ENCODE data around the gene COL20A1. TPM values are rescaled to one million over a fixed set of nuclear protein-coding genes. Genes with fewer than 3 reads are reported as not detected.
"Not testable (repeated sequence)": the region's sequence is repeated elsewhere in the genome, so short reads cannot be mapped to it uniquely, and the experiment has no call there.

COL20A1 gene
- total RNA-seq, 6 experiments from 2014 or later, result 0.02 TPM; not detected in 5

- no peak for DNase-seq
- H3K4me3 Mint-ChIP-seq, result no peak overlapping the region
- H3K4me1 Mint-ChIP-seq (ENCODE audit: low read depth), result no peaks in the 10 kb centered on the region
- H3K27ac Mint-ChIP-seq, result no peak overlapping the region
- TF ChIP-seq CTCF (IDR thresholded peaks at IDR 0.05), result no peak
- peaks cover 27% of the 10 kb centered on the region for H3K27me3 Mint-ChIP-seq (ENCODE audit: insufficient read depth)
- no peaks in the 10 kb centered on the region for H3K36me3 Mint-ChIP-seq (ENCODE audit: low read depth)
- H3K9me3 Mint-ChIP-seq, result peaks cover 17% of the 10 kb centered on the region
Observed at GRCh38 chr20:63334356-63334755, 41.4 kb downstream of the COL20A1 start.

- not testable (repeated sequence) for DNase-seq; H3K4me1 Mint-ChIP-seq (ENCODE audit: low read depth); H3K27ac Mint-ChIP-seq; H3K4me3 Mint-ChIP-seq; H3K36me3 Mint-ChIP-seq (ENCODE audit: low read depth)
- Mint-ChIP-seq H3K27me3 (ENCODE audit: insufficient read depth) (peaks cover 25% of the 10 kb centered on the region), H3K9me3 (peaks cover 20% of the 10 kb centered on the region)
Observed at GRCh38 chr20:63335060-63335459, 42.1 kb downstream of the COL20A1 start.

- no peaks in the 10 kb centered on the region for H3K4me1 Mint-ChIP-seq (ENCODE audit: low read depth)
- no peak for TF ChIP-seq CTCF (IDR thresholded peaks at IDR 0.05)
- no peak for DNase-seq
- H3K36me3 Mint-ChIP-seq (ENCODE audit: low read depth), result no peaks in the 10 kb centered on the region
- no peak overlapping the region for H3K27ac Mint-ChIP-seq
- peaks cover 20% of the 10 kb centered on the region for H3K9me3 Mint-ChIP-seq
- peaks cover 24% of the 10 kb centered on the region for H3K27me3 Mint-ChIP-seq (ENCODE audit: insufficient read depth)
- no peak overlapping the region for H3K4me3 Mint-ChIP-seq
Observed at GRCh38 chr20:63335711-63336110, 42.7 kb downstream of the COL20A1 start.

- Mint-ChIP-seq H3K9me3 (peaks cover 20% of the 10 kb centered on the region), H3K4me3 (no peak overlapping the region), H3K36me3 (ENCODE audit: low read depth) (no peaks in the 10 kb centered on the region), H3K27ac (no peak overlapping the region), H3K27me3 (ENCODE audit: insufficient read depth) (peaks cover 29% of the 10 kb centered on the region), H3K4me1 (ENCODE audit: low read depth) (no peaks in the 10 kb centered on the region)
- no peak for TF ChIP-seq CTCF (IDR thresholded peaks at IDR 0.05)
- DNase-seq, result no peak
Observed at GRCh38 chr20:63336232-63336752, 43.3 kb downstream of the COL20A1 start.

- no peaks in the 10 kb centered on the region for H3K4me1 Mint-ChIP-seq (ENCODE audit: low read depth)
- no peaks in the 10 kb centered on the region for H3K36me3 Mint-ChIP-seq (ENCODE audit: low read depth)
- no peak for DNase-seq
- peaks cover 15% of the 10 kb centered on the region; the same call in 1 of the 2 replicates for H3K9me3 Mint-ChIP-seq
- H3K4me3 Mint-ChIP-seq, result no peak overlapping the region
- no peak for TF ChIP-seq CTCF (IDR thresholded peaks at IDR 0.05)
- H3K27ac Mint-ChIP-seq, result no peak overlapping the region
- peaks cover 31% of the 10 kb centered on the region for H3K27me3 Mint-ChIP-seq (ENCODE audit: insufficient read depth)
Observed at GRCh38 chr20:63337786-63338420, 44.9 kb downstream of the COL20A1 start.

GRCh38 chr20:63339154-63340094, 46.4 kb downstream of the COL20A1 start:
- DNase-seq; H3K27ac Mint-ChIP-seq; H3K36me3 Mint-ChIP-seq (ENCODE audit: low read depth); H3K4me1 Mint-ChIP-seq (ENCODE audit: low read depth); H3K4me3 Mint-ChIP-seq: not testable (repeated sequence)
- Mint-ChIP-seq H3K27me3 (ENCODE audit: insufficient read depth) (peaks cover 36% of the 10 kb centered on the region), H3K9me3 (peaks cover 10% of the 10 kb centered on the region; the same call in 1 of the 2 replicates)

GRCh38 chr20:63340158-63340688, 47.2 kb downstream of the COL20A1 start:
- Mint-ChIP-seq H3K9me3 (peaks cover 10% of the 10 kb centered on the region; the same call in 1 of the 2 replicates), H3K27me3 (ENCODE audit: insufficient read depth) (peaks cover 36% of the 10 kb centered on the region)
- H3K36me3 Mint-ChIP-seq (ENCODE audit: low read depth); DNase-seq; H3K4me1 Mint-ChIP-seq (ENCODE audit: low read depth); H3K27ac Mint-ChIP-seq; H3K4me3 Mint-ChIP-seq: not testable (repeated sequence)
